H1 (cell line): ENCODE data around the gene RDH12. TPM values are rescaled to one million over a fixed set of nuclear protein-coding genes. Genes with fewer than 3 reads are reported as not detected.

Experiments used
- CTCF ChIA-PET: fragments of 300-600 bp; sonication (Branson Sonifier 250); formaldehyde crosslinking; loops from one replicate; lab custom pipeline; 2021; ENCODE audit not compliant: partially characterized antibody; lab: Charles Lee
- POLR2A ChIA-PET: fragments of 300-600 bp; sonication (Branson Sonifier 250); formaldehyde crosslinking; loops from one replicate; lab custom pipeline; 2021; ENCODE audit warnings: inconsistent platforms; ENCODE audit not compliant: partially characterized antibody; lab: Charles Lee
- DNase-seq, 2 experiments: peaks; one replicate each; pipeline versions ENCODE4 v3.0.0 to v3.0.0-alpha.2; 2010 to 2022; ENCODE audit warnings: low spot score in 2 of 2, low read depth in 1 of 2, mixed read lengths in 1 of 2
- FAIRE-seq: peaks from 2 replicates; lab custom pipeline; 2011; peaks lifted over from hg19 to GRCh38; lab: Jason Lieb, UNC
- H2AFZ ChIP-seq: 2 replicates; pipeline ENCODE4 v1.8.1; 2012; ENCODE audit warnings: low read length, inconsistent platforms
- H2AK5ac ChIP-seq: 2 replicates; pipeline ENCODE4 v1.6.1; 2013; ENCODE audit warnings: low read depth, low read length
- H2BK120ac ChIP-seq: replicated peaks from 2 replicates; pipeline ENCODE3; 2013; ENCODE audit warnings: low read depth, low read length, inconsistent platforms
- H2BK12ac ChIP-seq: 2 replicates; pipeline ENCODE4 v1.6.1; 2013; ENCODE audit warnings: low read depth, low read length
- H2BK15ac ChIP-seq: 2 replicates; pipeline ENCODE4 v1.6.1; 2013; ENCODE audit warnings: low read length
- H2BK20ac ChIP-seq: 2 replicates; pipeline ENCODE4 v1.6.1; 2013; ENCODE audit warnings: low read length
- H2BK5ac ChIP-seq: 2 replicates; pipeline ENCODE4 v1.6.1; 2013; ENCODE audit warnings: low read depth, low read length
- H3K14ac ChIP-seq: 2 replicates; pipeline ENCODE4 v1.6.1; 2013; ENCODE audit warnings: inconsistent platforms; ENCODE audit not compliant: insufficient read length
- H3K18ac ChIP-seq: 2 replicates; pipeline ENCODE4 v1.6.1; 2013; ENCODE audit warnings: low read length; ENCODE audit errors: extremely low read depth
- H3K23ac ChIP-seq: 2 replicates; pipeline ENCODE4 v1.6.1; 2013; ENCODE audit warnings: inconsistent platforms; ENCODE audit not compliant: insufficient read length
- H3K23me2 ChIP-seq: 2 replicates; pipeline ENCODE4 v1.6.1; 2013; ENCODE audit warnings: low read depth, low read length
- H3K27ac ChIP-seq: 2 replicates; pipeline ENCODE4 v1.6.1; 2011; ENCODE audit warnings: low read depth, low read length, inconsistent platforms
- H3K27me3 ChIP-seq, 4 experiments: replicated peaks in 1 of 4; 1 replicate in 1 of 4; 2 replicates in 3 of 4; pipeline versions ENCODE4 v1.6.1 to v1.8.1; 2011 to 2013; ENCODE audit warnings: low read length in 3 of 4, mild to moderate bottlenecking in 3 of 4, inconsistent platforms in 2 of 4, mixed read lengths in 2 of 4, moderate library complexity in 1 of 4; ENCODE audit not compliant: control insufficient read depth in 3 of 4, insufficient read depth in 3 of 4; ENCODE audit errors: extremely low read depth in 1 of 4
- H3K36me3 ChIP-seq, 4 experiments: 2 replicates each; pipeline versions ENCODE4 v1.6.1 to v1.8.1; 2011 to 2013; ENCODE audit warnings: mild to moderate bottlenecking in 4 of 4, low read length in 3 of 4, moderate library complexity in 2 of 4, control low read depth in 1 of 4, inconsistent platforms in 1 of 4; ENCODE audit not compliant: insufficient read depth in 4 of 4, control insufficient read depth in 2 of 4
- H3K4ac ChIP-seq: replicated peaks from 2 replicates; pipeline ENCODE3; 2013; ENCODE audit warnings: low read length, low read depth, mixed read lengths, inconsistent platforms; ENCODE audit not compliant: insufficient read length
- H3K4me1 ChIP-seq, 4 experiments: replicated peaks in 1 of 4; 1 replicate in 1 of 4; 2 replicates in 3 of 4; pipeline versions ENCODE4 v1.6.1 to v1.8.1; 2011 to 2013; ENCODE audit warnings: low read length in 3 of 4, inconsistent platforms in 2 of 4, mixed read lengths in 1 of 4; ENCODE audit not compliant: insufficient read depth in 4 of 4, control insufficient read depth in 3 of 4
- H3K4me2 ChIP-seq, 2 experiments: 2 replicates each; pipeline versions ENCODE4 v1.6.1 to v1.8.1; 2011 to 2013; ENCODE audit warnings: low read depth in 2 of 2, low read length in 2 of 2, control low read depth in 1 of 2, inconsistent platforms in 1 of 2, mild to moderate bottlenecking in 1 of 2; ENCODE audit not compliant: insufficient read depth in 1 of 2
- H3K4me3 ChIP-seq, 4 experiments: fragments of 200-600, 300-600 bp in 1 of 4; sonication (generic), shearing (Covaris generic), sonication (Bioruptor Twin) in 1 of 4; 2 replicates each; pipeline versions ENCODE4 v1.5.1 to v1.8.1; 2011 to 2016; ENCODE audit warnings: low read length in 4 of 4, low read depth in 3 of 4, control low read depth in 2 of 4, inconsistent platforms in 2 of 4, mild to moderate bottlenecking in 2 of 4, mixed read lengths in 1 of 4, moderate library complexity in 1 of 4; ENCODE audit not compliant: insufficient read depth in 2 of 4; ENCODE audit errors: extremely low read depth in 1 of 4
- H3K56ac ChIP-seq: replicated peaks from 2 replicates; pipeline ENCODE3; 2013; ENCODE audit warnings: low read depth, mild to moderate bottlenecking, mixed read lengths, low read length, inconsistent platforms; ENCODE audit not compliant: insufficient read length
- H3K79me1 ChIP-seq: 2 replicates; pipeline ENCODE4 v1.6.1; 2013; ENCODE audit warnings: low read depth, low read length, control low read depth
- H3K79me2 ChIP-seq, 2 experiments: 2 replicates each; pipeline versions ENCODE4 v1.6.1 to v1.8.1; 2012 to 2013; ENCODE audit warnings: low read length in 2 of 2, mild to moderate bottlenecking in 2 of 2, inconsistent platforms in 1 of 2; ENCODE audit not compliant: insufficient read depth in 2 of 2, control insufficient read depth in 1 of 2
- H3K9ac ChIP-seq, 4 experiments: replicated peaks in 1 of 4; 1 replicate in 1 of 4; 2 replicates in 3 of 4; pipeline versions ENCODE4 v1.6.1 to v1.8.1; 2011 to 2013; ENCODE audit warnings: low read depth in 3 of 4, low read length in 3 of 4, control low read depth in 2 of 4, mild to moderate bottlenecking in 2 of 4, moderate library complexity in 2 of 4, inconsistent platforms in 1 of 4; ENCODE audit errors: extremely low read depth in 1 of 4
- H3K9me3 ChIP-seq, 2 experiments: 2 replicates each; pipeline versions ENCODE4 v1.6.1 to v1.8.1; 2012 to 2013; ENCODE audit warnings: mild to moderate bottlenecking in 2 of 2, moderate library complexity in 2 of 2, control low read depth in 1 of 2, inconsistent platforms in 1 of 2, low read depth in 1 of 2, low read length in 1 of 2, mixed read lengths in 1 of 2; ENCODE audit not compliant: insufficient read depth in 2 of 2
- H4K20me1 ChIP-seq, 2 experiments: replicated peaks in 1 of 2; 2 replicates each; pipeline versions ENCODE3 to v1.8.1; 2011 to 2013; ENCODE audit warnings: inconsistent platforms in 2 of 2, low read length in 2 of 2, mild to moderate bottlenecking in 1 of 2; ENCODE audit not compliant: insufficient read depth in 2 of 2, control insufficient read depth in 1 of 2
- H4K5ac ChIP-seq: 2 replicates; pipeline ENCODE4 v1.6.1; 2013; ENCODE audit warnings: low read length, low read depth, mixed read lengths, inconsistent platforms; ENCODE audit not compliant: insufficient read length
- H4K8ac ChIP-seq: 2 replicates; pipeline ENCODE4 v1.8.0; 2013; ENCODE audit warnings: mild to moderate bottlenecking, moderate library complexity, low read length, inconsistent platforms; ENCODE audit not compliant: insufficient read depth; ENCODE audit errors: extremely low read depth
- H4K91ac ChIP-seq: replicated peaks from 2 replicates; pipeline ENCODE3; 2013; ENCODE audit warnings: low read length, mixed read lengths, inconsistent platforms; ENCODE audit not compliant: insufficient read length
- WGBS, 2 experiments: shearing (Covaris generic) in 1 of 2; methylation state at CpG; one replicate each; pipeline versions ENCODE4 v1.1.6 to v1.1.7; 2013 to 2015; ENCODE audit warnings: low lambda C conversion rate in 2 of 2, mixed read lengths in 2 of 2, inconsistent platforms in 1 of 2, low coverage in 1 of 2, missing lambda C conversion rate in 1 of 2; ENCODE audit not compliant: insufficient replicate concordance in 2 of 2, insufficient coverage in 1 of 2, insufficient read length in 1 of 2; ENCODE audit errors: extremely low coverage in 1 of 2, missing lambda C conversion rate in 1 of 2; 5-methylcytosine and 5-hydroxymethylcytosine counted together
- polyA plus RNA-seq, 7 experiments: library from polyadenylated mRNA; depleted of rRNA in 3 of 7; stranded (reverse) in 5 of 7; unstranded in 2 of 7; fragments of >200 nt in 5 of 7; fragments of 200-250 nt in 2 of 7; gene quantifications; 1 replicate in 5 of 7; 2 replicates in 1 of 7; 4 replicates in 1 of 7; pipeline versions ENCODE4 v1.2.1 to v1.2.3, GENCODE V29; 2011 to 2013; ENCODE audit warnings: missing spikeins in 2 of 7, mixed read lengths in 2 of 7
- total RNA-seq: library from RNA; stranded (reverse); fragmentation: NEBNext Ultra II Directional; extraction: Animal tissue kit (Norgen Biotek cat#: 25700); gene quantifications from 2 replicates; pipeline ENCODE4 v1.2.1, GENCODE V29; 2021

Gene RDH12
- total and polyA plus RNA-seq, 2 of the 8 experiments (the other 6 are each of a cell fraction or from before 2014, with no cell fraction given) = 1.2 to 1.5 TPM

DNA sequence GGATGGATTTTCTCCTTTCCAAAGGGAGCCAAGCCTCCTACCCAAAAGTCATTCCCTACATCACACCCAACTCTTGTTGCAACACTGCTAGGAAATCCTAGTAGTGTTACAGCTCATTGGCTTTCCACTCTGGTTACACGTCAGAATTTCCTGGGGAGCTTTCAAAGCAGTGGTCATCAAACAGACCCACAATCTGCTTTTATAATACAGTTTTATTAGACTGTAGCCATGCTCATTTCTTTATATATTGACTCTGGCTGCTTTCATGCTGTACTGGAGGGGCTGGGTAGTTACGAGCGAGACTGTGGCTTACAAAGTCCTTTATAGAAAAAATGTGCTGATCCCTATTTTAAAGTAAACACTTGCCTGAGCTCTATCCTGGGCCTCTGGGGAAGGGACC, 80.4 kb downstream of the RDH12 start:
- H3K4me2 ChIP-seq = no peak overlapping the region
- no peak overlapping the region for H2BK12ac ChIP-seq
- no peak overlapping the region for H4K91ac ChIP-seq
- H3K4me1 ChIP-seq = no peaks in the 10 kb centered on the region
- H3K27me3 ChIP-seq = no peaks in the 10 kb centered on the region
- no peaks in the 10 kb centered on the region for H3K79me1 ChIP-seq
- H2BK20ac ChIP-seq = no peak overlapping the region
- DNase-seq = no peak
- H2BK5ac ChIP-seq = no peak overlapping the region
- H2AFZ ChIP-seq = no peak overlapping the region
- H4K20me1 ChIP-seq = peaks cover 0 to 7% of the 10 kb centered on the region in 2 experiments
- CTCF ChIA-PET = interaction anchor here (0.9 to 1.0 kb wide), 2 partner anchors 77 to 211 kb away, joined by 3 to 4 read pairs; no protein-coding TSS in a partner anchor
- H3K4ac ChIP-seq = no peak overlapping the region
- H3K18ac ChIP-seq = no peak overlapping the region
- 52% methylated on average over 3 of the region's 3 CpGs; no CpG with 5 or more reads in 1 of the 2 experiments for WGBS, 2 experiments
- H4K8ac ChIP-seq = no peak overlapping the region
- peaks cover 42 to 91% (median 73%) of the 10 kb centered on the region in 4 experiments for H3K36me3 ChIP-seq
- H3K79me2 ChIP-seq = no peaks in the 10 kb centered on the region
- no peak overlapping the region for H3K23ac ChIP-seq
- no peak overlapping the region for H3K56ac ChIP-seq
- no peak overlapping the region for H3K9ac ChIP-seq
- no peak overlapping the region for H2BK15ac ChIP-seq
- no peak for FAIRE-seq
- H2BK120ac ChIP-seq = no peak overlapping the region
- H4K5ac ChIP-seq = no peak overlapping the region
- H3K9me3 ChIP-seq = no peaks in the 10 kb centered on the region
- no peak overlapping the region for H3K4me3 ChIP-seq
- no peaks in the 10 kb centered on the region for H3K23me2 ChIP-seq
- H3K14ac ChIP-seq = no peak overlapping the region
- POLR2A ChIA-PET = interaction anchor here (1.0 kb wide), 1 partner anchor 26 kb away, joined by 3 read pairs; no protein-coding TSS in a partner anchor
- H3K27ac ChIP-seq = no peak overlapping the region
- no peak overlapping the region for H2AK5ac ChIP-seq
